Keratinocyte (primary cell): ENCODE measurements around the gene MELTF.

ENCODE experiments used
- EZH2 ChIP-seq: IDR thresholded peaks from one replicate; pipeline ENCODE4 v1.6.1; 2012; ENCODE audit warnings: inconsistent platforms, mild to moderate bottlenecking, low read length, moderate library complexity
- TF ChIP-seq, protein P1 (sequence below), 3 experiments: IDR thresholded peaks in 1 of 3; conservative IDR thresholded peaks in 1 of 3; optimal IDR thresholded peaks in 1 of 3; 2 replicates in 2 of 3; 3 replicates in 1 of 3; pipeline versions ENCODE3 to v1.5.1; 2011; ENCODE audit warnings: low read length in 3 of 3, mild to moderate bottlenecking in 3 of 3, moderate library complexity in 2 of 3, control low read depth in 1 of 3, inconsistent platforms in 1 of 3; ENCODE audit not compliant: insufficient read depth in 2 of 3; ENCODE audit errors: extremely low read depth in 1 of 3

DNA sequence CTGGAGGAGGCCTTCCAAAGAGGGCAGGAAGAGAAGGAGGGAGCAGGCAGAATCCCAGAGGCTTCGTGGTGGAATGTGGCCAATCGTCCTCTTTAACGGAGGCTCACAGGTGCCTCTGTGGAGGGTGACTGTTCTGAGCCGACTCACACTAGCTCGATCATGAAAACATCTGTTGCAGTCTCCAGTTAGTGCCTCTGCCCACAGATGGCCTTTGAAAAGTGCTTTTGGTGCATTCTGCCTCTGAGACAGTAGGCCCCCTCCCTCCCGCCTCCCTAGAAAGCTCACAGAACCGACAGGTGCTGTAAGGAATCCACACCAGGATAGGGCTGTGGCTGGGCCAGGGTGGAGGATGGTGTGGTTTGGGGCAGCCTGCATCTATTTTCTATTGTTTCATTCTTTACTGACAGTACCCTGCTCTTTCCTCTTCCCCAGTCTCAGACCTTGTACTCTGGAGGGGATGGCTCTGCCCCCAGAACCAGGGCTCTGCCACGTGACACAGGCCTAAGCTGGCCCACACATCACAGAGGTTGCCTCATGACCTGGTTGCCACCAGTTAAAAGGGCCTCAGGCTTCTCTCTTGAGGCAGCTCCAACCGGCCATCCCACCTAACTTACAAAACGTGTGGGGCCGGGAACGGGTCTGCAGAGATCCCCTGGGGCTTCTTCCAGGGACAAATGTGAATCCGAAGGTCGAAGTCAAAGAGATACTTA, 33.8 kb downstream of the MELTF start:
- TF ChIP-seq, protein P1, sequence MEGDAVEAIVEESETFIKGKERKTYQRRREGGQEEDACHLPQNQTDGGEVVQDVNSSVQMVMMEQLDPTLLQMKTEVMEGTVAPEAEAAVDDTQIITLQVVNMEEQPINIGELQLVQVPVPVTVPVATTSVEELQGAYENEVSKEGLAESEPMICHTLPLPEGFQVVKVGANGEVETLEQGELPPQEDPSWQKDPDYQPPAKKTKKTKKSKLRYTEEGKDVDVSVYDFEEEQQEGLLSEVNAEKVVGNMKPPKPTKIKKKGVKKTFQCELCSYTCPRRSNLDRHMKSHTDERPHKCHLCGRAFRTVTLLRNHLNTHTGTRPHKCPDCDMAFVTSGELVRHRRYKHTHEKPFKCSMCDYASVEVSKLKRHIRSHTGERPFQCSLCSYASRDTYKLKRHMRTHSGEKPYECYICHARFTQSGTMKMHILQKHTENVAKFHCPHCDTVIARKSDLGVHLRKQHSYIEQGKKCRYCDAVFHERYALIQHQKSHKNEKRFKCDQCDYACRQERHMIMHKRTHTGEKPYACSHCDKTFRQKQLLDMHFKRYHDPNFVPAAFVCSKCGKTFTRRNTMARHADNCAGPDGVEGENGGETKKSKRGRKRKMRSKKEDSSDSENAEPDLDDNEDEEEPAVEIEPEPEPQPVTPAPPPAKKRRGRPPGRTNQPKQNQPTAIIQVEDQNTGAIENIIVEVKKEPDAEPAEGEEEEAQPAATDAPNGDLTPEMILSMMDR (optimal IDR thresholded peaks at IDR 0.05 in 1 of 3, IDR thresholded peaks at IDR 0.05 in 1 of 3, conservative IDR thresholded peaks at IDR 0.05 in 1 of 3; ENCODE audit: extremely low read depth in 1 of 3, insufficient read depth in 2 of 3, low read length in 3 of 3), result no peak
- no peak for TF ChIP-seq EZH2
